ENCODE results near the gene NCOA3. TPM values are rescaled to one million over a fixed set of nuclear protein-coding genes. Genes with fewer than 3 reads are reported as not detected.
A peak's percentile ranks its signal among the peaks of the same experiment; 100 is the strongest.
"Not testable (repeated sequence)": the region's sequence is repeated elsewhere in the genome, so short reads cannot be mapped to it uniquely, and the experiment has no call there.

Gene NCOA3
- total RNA-seq, 1 donor from 2014 or later, result 187 TPM

DNA sequence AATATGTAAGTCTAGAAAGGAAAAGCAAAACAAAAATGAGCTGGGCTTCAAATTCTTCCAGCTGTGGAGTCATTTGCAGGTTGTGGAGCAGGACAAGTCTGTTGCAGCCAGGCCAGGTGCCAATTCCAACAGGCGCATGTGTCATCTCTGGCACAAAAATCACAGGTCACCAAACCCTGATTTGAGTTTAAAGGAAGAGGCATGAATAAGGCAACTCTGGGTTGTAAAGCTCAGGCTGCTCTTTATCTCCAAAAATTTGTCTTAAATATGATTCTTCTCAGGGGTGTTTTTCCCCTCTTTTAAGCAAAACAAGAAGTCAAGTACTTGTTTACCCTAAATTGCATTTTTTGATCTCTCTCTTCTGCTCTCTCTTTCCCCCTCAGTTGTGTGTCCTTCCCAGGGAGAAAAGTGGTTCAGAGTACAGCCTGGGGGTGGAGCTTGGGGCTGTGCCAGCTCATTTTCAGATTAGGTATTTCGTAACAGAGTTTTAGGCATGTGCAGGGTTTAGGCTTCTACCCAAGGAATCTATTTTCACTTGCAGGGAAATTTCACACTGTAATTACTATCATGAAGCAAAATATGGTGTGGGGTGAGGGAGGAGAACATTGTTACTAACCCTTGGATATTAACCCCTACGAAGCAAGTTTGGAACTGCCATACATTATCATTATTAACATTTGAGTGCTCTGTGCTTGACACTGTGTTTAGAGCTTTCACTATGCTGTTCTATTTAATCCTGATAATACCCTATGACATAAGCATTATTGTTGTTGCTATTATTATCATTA is 8.3 kb upstream of the NCOA3 start:
- H3K36me3 Mint-ChIP-seq (ENCODE audit: low read depth), result no peaks in the 10 kb centered on the region
- TF ChIP-seq, protein P1, sequence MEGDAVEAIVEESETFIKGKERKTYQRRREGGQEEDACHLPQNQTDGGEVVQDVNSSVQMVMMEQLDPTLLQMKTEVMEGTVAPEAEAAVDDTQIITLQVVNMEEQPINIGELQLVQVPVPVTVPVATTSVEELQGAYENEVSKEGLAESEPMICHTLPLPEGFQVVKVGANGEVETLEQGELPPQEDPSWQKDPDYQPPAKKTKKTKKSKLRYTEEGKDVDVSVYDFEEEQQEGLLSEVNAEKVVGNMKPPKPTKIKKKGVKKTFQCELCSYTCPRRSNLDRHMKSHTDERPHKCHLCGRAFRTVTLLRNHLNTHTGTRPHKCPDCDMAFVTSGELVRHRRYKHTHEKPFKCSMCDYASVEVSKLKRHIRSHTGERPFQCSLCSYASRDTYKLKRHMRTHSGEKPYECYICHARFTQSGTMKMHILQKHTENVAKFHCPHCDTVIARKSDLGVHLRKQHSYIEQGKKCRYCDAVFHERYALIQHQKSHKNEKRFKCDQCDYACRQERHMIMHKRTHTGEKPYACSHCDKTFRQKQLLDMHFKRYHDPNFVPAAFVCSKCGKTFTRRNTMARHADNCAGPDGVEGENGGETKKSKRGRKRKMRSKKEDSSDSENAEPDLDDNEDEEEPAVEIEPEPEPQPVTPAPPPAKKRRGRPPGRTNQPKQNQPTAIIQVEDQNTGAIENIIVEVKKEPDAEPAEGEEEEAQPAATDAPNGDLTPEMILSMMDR (IDR thresholded peaks at IDR 0.05), result no peak
- ATAC-seq (ENCODE audit: low read depth) (peak; percentile 60), DNase-seq (no peak)
- ChIA-PET POLR2A (interaction anchor here (0.6 to 12.2 kb wide), 10 partner anchors 9 to 230 kb away, joined by 3 to 295 read pairs (median 6); partner anchors contain the start of gene NCOA3), CTCF (interaction anchor here (0.7 to 1.6 kb wide), 4 partner anchors 26 to 220 kb away, joined by 5 to 9 read pairs (median 6); no protein-coding TSS in a partner anchor)
- H3K4me1 Mint-ChIP-seq, result peaks cover 72% of the 10 kb centered on the region
- no peaks in the 10 kb centered on the region for H3K27me3 Mint-ChIP-seq
- H3K27ac Mint-ChIP-seq, result peak overlapping the region; percentile 57
- intact Hi-C loops (cut with micrococcal nuclease), result loop anchor here (1.0 kb wide), 1 partner anchor 8 kb away; the partner anchor contains the start of gene NCOA3
- no peaks in the 10 kb centered on the region for H3K9me3 Mint-ChIP-seq
- H3K4me3 Mint-ChIP-seq, result peak overlapping the region; percentile 39

GRCh38 chr20:47493963-47494293 is 7.8 kb upstream of the NCOA3 start:
- Mint-ChIP-seq H3K4me3 (no peak overlapping the region), H3K4me1 (peaks cover 70% of the 10 kb centered on the region), H3K36me3 (ENCODE audit: low read depth) (no peaks in the 10 kb centered on the region), H3K9me3 (no peaks in the 10 kb centered on the region), H3K27me3 (no peaks in the 10 kb centered on the region), H3K27ac (peak overlapping the region; percentile 18)
- ChIA-PET POLR2A (interaction anchor here (0.7 to 12.2 kb wide), 7 partner anchors 8 to 230 kb away, joined by 3 to 295 read pairs (median 7); partner anchors contain the start of gene NCOA3), CTCF (interaction anchor here (0.7 to 1.6 kb wide), 4 partner anchors 26 to 220 kb away, joined by 5 to 9 read pairs (median 6); no protein-coding TSS in a partner anchor)
- DNase-seq (no peak), ATAC-seq (ENCODE audit: low read depth) (no peak)
- TF ChIP-seq, protein P1 (IDR thresholded peaks at IDR 0.05), result no peak
- intact Hi-C loops (cut with micrococcal nuclease), result loop anchor here (1.0 kb wide), 1 partner anchor 7 kb away; the partner anchor contains the start of gene NCOA3

GRCh38 chr20:47494606-47495005 is 7.1 kb upstream of the NCOA3 start:
- H3K4me3 Mint-ChIP-seq; H3K27me3 Mint-ChIP-seq; intact Hi-C loops (cut with micrococcal nuclease); POLR2A ChIA-PET; ATAC-seq (ENCODE audit: low read depth); H3K9me3 Mint-ChIP-seq; H3K36me3 Mint-ChIP-seq (ENCODE audit: low read depth); DNase-seq: not testable (repeated sequence)
- H3K27ac Mint-ChIP-seq, result peak overlapping the region; percentile 18
- CTCF ChIA-PET, result interaction anchor here (1.6 kb wide), 1 partner anchor 221 kb away, joined by 9 read pairs; no protein-coding TSS in a partner anchor
- H3K4me1 Mint-ChIP-seq, result peaks cover 64% of the 10 kb centered on the region

DNA sequence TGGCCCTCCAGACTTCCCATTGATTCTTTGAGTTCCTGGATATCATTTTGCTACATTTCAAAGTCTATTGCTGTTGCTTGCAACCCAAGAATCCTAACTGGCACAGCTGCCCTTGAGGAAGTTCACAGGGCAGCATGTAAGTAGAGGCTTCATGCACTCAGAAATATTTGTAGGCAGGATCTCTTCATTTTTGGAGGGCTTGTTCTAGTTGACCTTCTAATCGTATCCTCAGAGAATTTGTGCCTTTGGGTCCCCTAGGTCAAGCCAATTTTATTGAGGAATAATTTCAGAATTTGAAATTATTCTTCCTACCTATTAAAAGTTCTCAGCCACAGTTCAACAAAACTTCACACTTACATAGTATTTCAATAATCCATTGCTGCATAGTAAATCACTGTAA is 5.6 kb upstream of the NCOA3 start:
- DNase-seq (no peak), ATAC-seq (ENCODE audit: low read depth) (no peak)
- Mint-ChIP-seq H3K4me1 (peaks cover 64% of the 10 kb centered on the region), H3K4me3 (no peak overlapping the region), H3K9me3 (no peaks in the 10 kb centered on the region), H3K36me3 (ENCODE audit: low read depth) (no peaks in the 10 kb centered on the region), H3K27ac (peak overlapping the region; percentile 25), H3K27me3 (no peaks in the 10 kb centered on the region)
- ChIA-PET CTCF (no interaction called here), POLR2A (no interaction called here)
- TF ChIP-seq, protein P1 (IDR thresholded peaks at IDR 0.05), result no peak
- intact Hi-C loops (cut with micrococcal nuclease), result no loop called here

DNA sequence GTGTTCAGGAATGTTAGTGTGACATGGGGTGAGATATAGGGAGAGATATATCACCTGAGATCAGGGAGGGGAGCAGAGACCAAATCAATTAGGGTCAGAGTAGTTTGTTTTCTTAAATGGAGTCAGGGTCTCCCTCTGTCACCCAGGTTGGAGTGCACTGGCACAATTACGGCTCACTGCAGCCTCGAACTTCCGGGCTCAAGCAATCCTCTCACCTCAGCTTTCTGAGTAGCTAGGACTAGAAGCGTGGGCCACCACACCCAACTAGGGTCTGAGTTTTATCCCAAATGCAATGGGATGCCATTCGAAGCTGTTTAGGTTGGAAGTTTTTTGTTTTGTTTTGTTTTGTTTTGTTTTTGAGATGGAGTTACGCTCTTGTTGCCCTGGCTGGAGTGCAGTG is 3.1 kb upstream of the NCOA3 start:
- peak overlapping the region; percentile 3 for H3K4me3 Mint-ChIP-seq
- ChIA-PET POLR2A (interaction anchor here (0.9 to 7.4 kb wide), 3 partner anchors 10 to 85 kb away, joined by 3 to 295 read pairs (median 234); no protein-coding TSS in a partner anchor), CTCF (no interaction called here)
- peak overlapping the region; percentile 15 for H3K27ac Mint-ChIP-seq
- peaks cover 17% of the 10 kb centered on the region for H3K36me3 Mint-ChIP-seq (ENCODE audit: low read depth)
- H3K4me1 Mint-ChIP-seq, result peaks cover 53% of the 10 kb centered on the region
- ATAC-seq (ENCODE audit: low read depth) (no peak), DNase-seq (no peak)
- TF ChIP-seq, protein P1 (IDR thresholded peaks at IDR 0.05), result no peak
- intact Hi-C loops (cut with micrococcal nuclease), result no loop called here
- H3K27me3 Mint-ChIP-seq, result no peaks in the 10 kb centered on the region
- H3K9me3 Mint-ChIP-seq, result no peaks in the 10 kb centered on the region

Data from activated B cell treated with CpG ODN at 0.5 μM for 24 hours (primary cell).